Activated naive CD4-positive, alpha-beta T cell treated with anti-CD3 and anti-CD28 coated beads for 36 hours (primary cell): ENCODE measurements around the gene B3GNT2. TPM values are rescaled to one million over a fixed set of nuclear protein-coding genes. Genes with fewer than 3 reads are reported as not detected.
A peak's percentile ranks its signal among the peaks of the same experiment; 100 is the strongest.
"Not testable (repeated sequence)": the region's sequence is repeated elsewhere in the genome, so short reads cannot be mapped to it uniquely, and the experiment has no call there.

Experiments
- CTCF ChIA-PET: fragments of 350-600 bp; sonication (Branson Sonifier 250); formaldehyde crosslinking; loops from one replicate; lab custom pipeline; 2021; ENCODE audit warnings: antibody characterized with exemption; lab: Charles Lee
- DNase-seq: peaks from one replicate; pipeline ENCODE4 v3.0.0-alpha.2; 2020
- H3K27ac Mint-ChIP-seq: one replicate; pipeline ENCODE4 v1.8.0; 2021; ENCODE audit warnings: mild to moderate bottlenecking, mixed read lengths
- H3K27me3 Mint-ChIP-seq: one replicate; pipeline ENCODE4 v1.8.0; 2021; ENCODE audit warnings: low read depth, mixed read lengths
- H3K36me3 Mint-ChIP-seq: one replicate; pipeline ENCODE4 v1.8.0; 2021; ENCODE audit warnings: low read depth, mixed read lengths
- H3K4me1 Mint-ChIP-seq: one replicate; pipeline ENCODE4 v1.8.0; 2021; ENCODE audit warnings: low read depth, mixed read lengths
- H3K4me3 Mint-ChIP-seq: one replicate; pipeline ENCODE4 v1.8.0; 2021; ENCODE audit warnings: mild to moderate bottlenecking, moderate library complexity, mixed read lengths
- H3K9me3 Mint-ChIP-seq: one replicate; pipeline ENCODE4 v1.8.0; 2021; ENCODE audit warnings: mixed read lengths
- intact Hi-C: fragments of 100-400 bp; cut with micrococcal nuclease; formaldehyde crosslinking; loops from one replicate; pipeline ENCODE4 v1.15.1; 2023
- total RNA-seq, 2 experiments: library from RNA; stranded (reverse); gene quantifications; one replicate each; pipeline ENCODE4 v1.2.3, GENCODE V29; 2021

The B3GNT2 gene
- total RNA-seq, 2 experiments from 2014 or later: 31.2 to 33.0 TPM

DNA sequence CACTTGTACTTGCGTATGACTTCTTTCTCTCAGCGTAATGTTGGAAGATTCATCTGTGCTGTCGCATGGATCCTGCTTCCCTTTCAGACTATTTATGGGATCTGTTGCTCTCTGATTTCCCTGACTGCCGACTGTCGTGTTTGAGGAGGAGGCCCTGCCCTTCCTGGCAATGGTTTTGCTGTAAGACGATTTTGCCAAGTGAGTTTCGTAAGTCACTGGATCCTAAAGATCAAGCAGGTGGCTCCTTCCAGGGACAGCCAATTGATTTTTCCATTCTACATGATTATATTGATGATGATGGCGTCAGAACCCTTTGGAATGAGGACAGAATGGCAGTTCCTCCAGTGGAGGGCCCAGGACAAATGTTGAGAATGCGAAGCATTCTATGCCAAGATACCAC is 8.7 kb upstream of the B3GNT2 start:
- H3K4me3 Mint-ChIP-seq: no peak overlapping the region
- intact Hi-C loops: no loop called here
- no peaks in the 10 kb centered on the region for H3K9me3 Mint-ChIP-seq
- no peaks in the 10 kb centered on the region for H3K27me3 Mint-ChIP-seq
- no peaks in the 10 kb centered on the region for H3K36me3 Mint-ChIP-seq
- CTCF ChIA-PET: no interaction called here
- no peak overlapping the region for H3K27ac Mint-ChIP-seq
- H3K4me1 Mint-ChIP-seq: no peaks in the 10 kb centered on the region
- no peak for DNase-seq

DNA sequence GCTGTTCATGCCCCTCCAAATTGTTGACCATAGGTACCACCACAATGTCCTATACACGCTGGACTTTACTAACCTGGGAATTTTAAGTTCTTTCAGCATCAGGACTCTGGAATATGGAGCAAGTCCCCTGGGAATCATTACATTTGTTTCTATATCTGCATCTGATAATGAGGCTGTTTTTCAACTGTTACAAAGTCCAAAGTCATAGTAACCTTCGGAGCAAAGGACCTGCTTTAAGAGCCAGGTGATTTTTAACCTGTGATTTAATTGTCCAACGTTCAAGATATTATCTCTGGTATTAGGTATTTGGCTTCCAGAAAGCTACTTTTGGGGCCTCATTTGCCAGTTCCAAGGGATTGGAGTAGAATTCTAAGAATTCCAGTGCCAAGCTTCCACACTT is 7.5 kb upstream of the B3GNT2 start:
- Mint-ChIP-seq H3K4me3 (no peak overlapping the region), H3K4me1 (no peaks in the 10 kb centered on the region), H3K36me3 (no peaks in the 10 kb centered on the region), H3K27ac (no peak overlapping the region), H3K9me3 (no peaks in the 10 kb centered on the region), H3K27me3 (no peaks in the 10 kb centered on the region)
- CTCF ChIA-PET: interaction anchor here (0.5 kb wide), 1 partner anchor 127 kb away, joined by 7 read pairs; no protein-coding TSS in a partner anchor
- DNase-seq: no peak
- intact Hi-C loops: no loop called here

DNA sequence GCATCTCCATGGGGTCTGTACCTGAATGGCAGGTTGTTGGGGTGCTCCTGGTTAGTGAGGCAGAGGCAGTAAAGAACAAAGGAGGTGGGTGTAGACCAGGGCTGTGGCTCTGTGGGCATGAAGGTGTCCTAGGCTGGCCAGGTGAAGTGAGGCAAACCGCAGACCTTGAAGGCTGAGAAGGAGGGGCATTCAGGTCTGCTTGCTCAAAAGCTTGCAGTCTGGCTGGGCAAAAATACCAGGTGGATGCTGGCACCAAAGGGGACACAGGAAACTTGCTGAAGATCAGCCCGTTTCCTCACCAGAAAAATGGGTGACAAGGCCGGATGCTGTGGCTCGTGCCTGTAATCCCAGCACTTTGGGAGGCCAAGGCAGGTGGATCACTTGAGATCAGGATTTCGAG is 6.7 kb upstream of the B3GNT2 start:
- Mint-ChIP-seq H3K4me3 (no peak overlapping the region), H3K27ac (no peak overlapping the region), H3K4me1 (no peaks in the 10 kb centered on the region), H3K9me3 (no peaks in the 10 kb centered on the region), H3K27me3 (no peaks in the 10 kb centered on the region), H3K36me3 (no peaks in the 10 kb centered on the region)
- CTCF ChIA-PET: interaction anchor here (0.5 kb wide), 1 partner anchor 127 kb away, joined by 7 read pairs; no protein-coding TSS in a partner anchor
- DNase-seq: no peak
- intact Hi-C loops: no loop called here

DNA sequence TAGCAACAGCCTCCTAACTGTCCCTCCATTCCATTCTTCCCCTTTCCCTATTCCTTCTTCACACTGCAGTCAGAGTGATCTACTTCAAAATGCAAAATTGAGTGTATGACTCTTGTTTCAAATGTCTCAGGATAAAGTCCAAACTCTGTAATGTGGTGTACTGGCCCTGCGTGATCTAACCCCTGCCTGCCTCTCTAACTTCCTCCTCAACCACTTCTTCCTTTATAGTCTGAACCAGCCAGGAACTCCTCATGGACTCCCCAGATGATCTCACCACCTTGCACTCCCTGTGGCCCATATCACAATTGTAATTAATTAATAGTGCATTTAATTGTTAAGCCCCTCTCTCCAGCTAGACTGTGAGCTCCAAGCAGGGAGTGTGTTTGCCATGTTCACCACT is 3.1 kb upstream of the B3GNT2 start:
- H3K27me3 Mint-ChIP-seq: peaks cover 2% of the 10 kb centered on the region
- H3K4me3 Mint-ChIP-seq: no peak overlapping the region
- no peak for DNase-seq
- intact Hi-C loops: loop anchor here (10.0 kb wide), 2 partner anchors 498 to 1952 kb away; partner anchors contain the start of gene PELI1
- no peaks in the 10 kb centered on the region for H3K4me1 Mint-ChIP-seq
- H3K36me3 Mint-ChIP-seq: no peaks in the 10 kb centered on the region
- CTCF ChIA-PET: interaction anchor here (1.0 kb wide), 1 partner anchor 8 kb away, joined by 4 read pairs; no protein-coding TSS in a partner anchor
- no peak overlapping the region for H3K27ac Mint-ChIP-seq
- H3K9me3 Mint-ChIP-seq: no peaks in the 10 kb centered on the region

DNA sequence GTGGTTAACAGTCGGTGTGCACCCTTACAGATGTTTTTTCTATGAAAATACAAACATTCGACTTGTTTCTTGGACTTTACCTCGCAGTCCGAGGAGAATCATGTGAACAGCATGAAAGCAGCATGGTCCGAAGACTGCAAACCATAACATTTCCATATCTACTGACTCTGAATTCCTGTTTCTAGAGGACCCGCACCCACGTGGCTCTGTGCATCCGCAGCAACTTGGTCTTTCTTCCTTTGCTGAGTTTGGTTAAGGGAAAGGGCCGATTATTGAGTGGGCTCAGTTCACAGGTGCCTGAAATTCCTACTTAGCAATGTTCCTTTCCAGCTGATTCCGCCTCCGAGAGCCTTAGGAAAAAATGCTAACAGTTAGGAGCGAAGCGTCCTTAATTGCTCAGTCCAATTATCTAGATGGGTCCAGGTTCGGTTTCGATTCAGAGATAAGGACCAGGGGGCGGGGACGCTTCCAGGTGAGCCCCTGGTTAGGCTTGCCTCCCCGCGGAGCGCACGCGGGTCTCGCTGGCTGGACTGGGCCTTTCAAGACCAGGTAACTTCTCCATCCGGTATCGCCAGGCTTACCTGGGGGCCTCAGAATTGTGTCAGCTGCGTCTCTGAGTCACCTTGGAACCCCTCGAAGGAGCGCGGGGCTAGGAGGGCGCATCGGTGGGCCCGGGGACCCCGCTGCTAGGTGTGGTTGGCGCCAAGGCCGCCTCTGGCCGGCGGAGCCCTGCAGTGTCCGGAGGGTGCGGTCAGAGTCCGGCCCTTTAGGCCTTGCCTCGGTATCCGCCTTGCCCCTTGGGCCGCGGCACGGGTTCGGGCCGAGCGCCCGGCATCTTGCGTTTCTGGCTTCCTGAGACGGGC is 1.1 kb upstream of the B3GNT2 start:
- DNase-seq: no peak
- H3K27me3 Mint-ChIP-seq: peaks cover 2% of the 10 kb centered on the region
- peaks cover 15% of the 10 kb centered on the region for H3K4me1 Mint-ChIP-seq
- H3K27ac Mint-ChIP-seq: no peak overlapping the region
- no peaks in the 10 kb centered on the region for H3K9me3 Mint-ChIP-seq
- CTCF ChIA-PET: interaction anchor here (0.6 to 1.3 kb wide), 3 partner anchors 156 to 219 kb away, joined by 3 to 5 read pairs (median 5); no protein-coding TSS in a partner anchor
- peaks cover 9% of the 10 kb centered on the region for H3K36me3 Mint-ChIP-seq
- peak overlapping the region; percentile 69 for H3K4me3 Mint-ChIP-seq
- intact Hi-C loops: loop anchor here (5.0 to 10.0 kb wide), 3 partner anchors 500 to 1950 kb away; partner anchors contain the start of gene PELI1

DNA sequence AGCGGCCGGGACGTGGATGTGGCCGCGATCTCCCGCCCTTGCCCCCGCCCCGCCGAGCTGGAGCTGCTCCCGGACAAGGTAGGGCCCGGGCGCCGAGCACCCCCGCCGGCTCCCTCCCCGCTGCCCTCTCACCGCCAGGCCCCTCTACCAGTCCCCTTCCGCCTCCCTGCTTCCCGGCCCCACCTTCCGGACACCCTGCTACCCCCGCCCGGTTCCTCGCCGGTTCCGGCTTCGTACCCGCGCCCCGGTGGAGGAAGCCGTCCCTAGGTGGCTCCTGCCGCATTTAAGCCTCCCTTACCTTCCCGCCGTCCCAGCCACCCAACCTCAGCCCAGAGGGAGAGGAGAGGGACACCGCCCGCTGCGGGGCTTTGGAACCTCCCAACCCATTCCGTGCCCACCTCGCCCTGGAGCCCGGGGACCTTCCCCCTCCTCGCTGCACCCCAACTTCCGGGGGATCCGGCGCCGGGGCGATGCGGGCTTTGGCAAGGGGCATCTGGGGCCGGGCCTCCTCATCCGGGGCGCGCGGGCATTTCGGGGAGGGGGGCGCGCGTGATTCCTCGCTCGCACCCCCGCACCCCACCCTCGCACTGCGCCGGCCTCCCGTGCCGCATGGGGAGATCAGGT is 475 bp downstream of the B3GNT2 start:
- H3K27ac Mint-ChIP-seq: peak overlapping the region; percentile 91
- no peaks in the 10 kb centered on the region for H3K9me3 Mint-ChIP-seq
- H3K4me1 Mint-ChIP-seq: peaks cover 29% of the 10 kb centered on the region
- H3K4me3 Mint-ChIP-seq: peak overlapping the region; percentile 88
- CTCF ChIA-PET: interaction anchor here (1.3 kb wide), 1 partner anchor 217 kb away, joined by 5 read pairs; no protein-coding TSS in a partner anchor
- H3K27me3 Mint-ChIP-seq: peaks cover 2% of the 10 kb centered on the region
- intact Hi-C loops: loop anchor here (1.0 to 10.0 kb wide), 8 partner anchors 308 to 1948 kb away; partner anchors contain the start of genes CCT4, EHBP1, PELI1 and REL
- DNase-seq: peak; percentile 65
- H3K36me3 Mint-ChIP-seq: peaks cover 9% of the 10 kb centered on the region

DNA sequence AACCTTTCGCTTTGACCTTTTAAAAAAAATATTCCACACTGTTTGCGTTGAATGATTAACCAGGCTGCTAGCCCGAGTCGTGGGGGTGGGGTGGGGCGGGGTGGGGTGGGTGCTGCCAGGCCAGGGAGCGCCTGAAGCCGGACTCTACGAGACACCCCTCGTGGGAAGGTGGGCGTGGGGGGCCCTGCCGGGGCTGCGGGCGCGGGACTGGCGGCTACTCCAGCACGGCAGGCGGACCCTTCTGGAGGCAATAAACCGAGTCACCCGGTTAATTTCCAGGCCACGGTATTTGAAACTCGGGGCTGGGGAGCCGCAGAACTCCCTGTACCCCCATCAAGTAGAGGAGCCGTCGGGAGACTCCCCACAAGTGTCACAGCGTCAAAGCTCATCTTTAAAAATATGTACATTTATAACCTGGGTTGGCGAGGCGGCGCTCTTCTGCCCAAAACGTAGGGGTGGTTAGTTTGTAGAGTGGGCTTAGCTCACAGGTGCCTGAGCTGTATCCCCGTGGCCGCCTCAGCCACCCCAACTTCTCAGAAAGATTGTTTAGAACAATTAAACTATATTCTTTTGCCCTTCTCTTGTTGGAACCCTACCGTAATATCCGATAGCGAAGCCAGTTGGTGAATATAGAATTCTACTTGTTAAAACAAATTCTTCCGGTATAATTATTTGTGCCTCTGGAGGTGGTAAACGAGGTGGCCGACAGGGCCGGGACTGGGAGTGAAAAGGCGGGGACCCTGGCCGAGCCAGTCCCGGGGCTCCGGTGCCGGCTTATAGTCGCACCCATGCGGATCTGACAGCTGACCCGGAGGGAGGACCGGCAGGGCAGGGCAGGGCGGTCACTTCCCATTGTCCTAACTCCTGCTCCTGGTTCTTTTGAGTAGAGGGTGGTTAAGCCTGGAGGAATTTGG is 1.4 kb downstream of the B3GNT2 start:
- CTCF ChIA-PET: interaction anchor here (1.2 kb wide), 1 partner anchor 106 kb away, joined by 4 read pairs; no protein-coding TSS in a partner anchor
- Mint-ChIP-seq H3K9me3 (no peaks in the 10 kb centered on the region), H3K4me1 (peaks cover 38% of the 10 kb centered on the region), H3K27ac (peak overlapping the region; percentile 97), H3K4me3 (peak overlapping the region; percentile 88), H3K36me3 (peaks cover 16% of the 10 kb centered on the region), H3K27me3 (peaks cover 2% of the 10 kb centered on the region)
- peak; percentile 66 for DNase-seq
- intact Hi-C loops: loop anchor here (2.0 to 10.0 kb wide), 5 partner anchors 502 to 1948 kb away; partner anchors contain the start of genes PELI1 and REL

DNA sequence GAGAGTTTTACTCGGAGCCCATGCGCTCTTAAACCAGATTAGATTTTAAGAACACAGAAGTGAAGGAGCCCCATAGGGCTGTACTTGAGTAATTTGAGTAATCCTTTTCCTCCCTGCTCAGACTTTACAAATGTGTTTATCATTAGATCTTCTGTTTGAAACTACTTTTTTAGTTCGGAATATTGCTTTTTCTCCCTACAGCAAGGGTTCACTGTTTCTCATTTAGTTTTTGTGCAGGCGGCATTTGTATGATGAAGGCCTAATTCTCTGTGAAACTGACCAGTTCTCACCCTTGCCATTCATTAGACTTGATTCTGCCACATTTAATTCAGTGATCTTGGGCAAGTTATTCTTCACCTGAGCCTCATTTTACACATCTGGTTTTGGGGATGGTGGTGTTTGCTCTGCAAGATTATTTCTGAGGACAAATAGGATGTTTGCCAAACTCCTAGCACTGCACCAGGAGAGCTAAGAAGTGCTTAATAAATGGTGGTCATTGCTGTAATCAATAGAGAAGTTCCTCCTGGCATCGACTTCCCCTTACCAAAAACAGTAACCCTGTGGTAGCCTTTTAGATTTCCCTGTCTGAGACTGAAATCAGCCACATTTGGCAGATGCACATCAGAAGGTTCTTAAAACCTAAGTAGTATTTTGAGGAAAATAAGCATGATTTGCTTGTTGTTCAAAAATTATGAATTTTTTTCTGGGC is 2.2 kb downstream of the B3GNT2 start:
- CTCF ChIA-PET: interaction anchor here (1.2 to 1.3 kb wide), 2 partner anchors 105 to 211 kb away, joined by 4 to 6 read pairs; no protein-coding TSS in a partner anchor
- H3K36me3 Mint-ChIP-seq: peaks cover 17% of the 10 kb centered on the region
- H3K27me3 Mint-ChIP-seq: peaks cover 2% of the 10 kb centered on the region
- peak overlapping the region; percentile 88 for H3K4me3 Mint-ChIP-seq
- DNase-seq: no peak
- intact Hi-C loops: loop anchor here (2.0 to 10.0 kb wide), 7 partner anchors 215 to 1947 kb away; partner anchors contain the start of genes PELI1 and REL
- no peaks in the 10 kb centered on the region for H3K9me3 Mint-ChIP-seq
- H3K27ac Mint-ChIP-seq: peak overlapping the region; percentile 97
- peaks cover 46% of the 10 kb centered on the region for H3K4me1 Mint-ChIP-seq

DNA sequence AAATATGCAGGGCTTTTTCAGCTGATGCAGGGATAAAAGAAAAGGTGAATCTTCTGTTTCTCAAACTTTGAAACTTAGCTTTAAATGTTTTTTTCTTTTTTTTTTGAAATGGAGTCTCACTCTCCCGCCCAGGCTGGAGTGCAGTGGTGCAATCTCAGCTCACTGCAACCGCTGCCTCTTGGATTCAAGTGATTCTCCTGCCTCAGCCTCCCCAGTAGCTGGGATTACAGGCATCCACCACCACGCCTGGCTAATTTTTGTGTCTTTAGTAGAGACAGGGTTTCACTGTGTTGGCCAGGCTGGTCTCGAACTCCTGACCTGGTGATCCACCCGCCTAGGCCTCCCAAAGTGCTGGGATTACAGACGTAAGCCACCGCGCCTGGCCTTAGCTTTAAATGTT is 2.9 kb downstream of the B3GNT2 start:
- Mint-ChIP-seq H3K36me3 (peaks cover 17% of the 10 kb centered on the region), H3K4me1 (peaks cover 54% of the 10 kb centered on the region)

DNA sequence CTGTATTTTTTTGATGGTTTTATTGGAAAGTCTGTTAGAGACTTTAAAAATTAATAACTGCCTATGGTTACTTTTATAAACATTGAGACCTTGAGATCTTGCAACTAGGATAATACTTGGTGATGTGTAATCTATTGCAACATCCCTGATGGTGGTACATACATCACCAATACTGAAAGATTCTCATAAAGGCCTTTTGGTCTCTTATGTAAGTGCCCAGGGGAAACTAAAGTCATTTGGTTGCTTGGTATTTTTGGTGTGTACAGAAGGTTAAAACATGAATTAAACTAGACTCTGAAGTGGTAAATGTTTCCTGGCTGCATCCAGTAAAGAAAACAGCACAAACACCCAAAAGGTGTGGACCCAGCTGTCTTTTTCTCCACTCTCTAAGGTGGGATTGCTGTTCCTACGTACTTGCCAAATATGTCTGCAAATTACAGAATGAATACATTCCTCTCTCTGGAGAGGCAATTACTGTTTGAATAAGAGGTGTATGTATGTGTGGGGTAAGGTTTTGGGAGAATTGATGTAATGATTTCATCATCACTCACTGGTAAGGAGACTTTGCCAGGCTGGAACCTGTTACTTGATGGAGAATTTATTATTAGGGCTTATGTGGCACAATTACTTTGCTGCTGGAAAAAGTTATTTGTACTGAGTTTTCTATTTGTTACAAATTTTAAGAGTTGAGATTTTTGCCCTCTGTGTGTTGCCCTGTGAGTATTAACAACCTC is 3.6 kb downstream of the B3GNT2 start:
- H3K36me3 Mint-ChIP-seq: peaks cover 17% of the 10 kb centered on the region
- H3K27me3 Mint-ChIP-seq: no peaks in the 10 kb centered on the region
- no peaks in the 10 kb centered on the region for H3K9me3 Mint-ChIP-seq
- DNase-seq: no peak
- H3K4me3 Mint-ChIP-seq: peak overlapping the region; percentile 88
- intact Hi-C loops: loop anchor here (1.0 to 10.0 kb wide), 15 partner anchors 19 to 1945 kb away; partner anchors contain the start of genes COMMD1, EHBP1, FAM161A and MDH1
- H3K27ac Mint-ChIP-seq: peak overlapping the region; percentile 97
- CTCF ChIA-PET: interaction anchor here (0.7 to 1.8 kb wide), 4 partner anchors 11 to 305 kb away, joined by 3 to 9 read pairs (median 6); no protein-coding TSS in a partner anchor
- H3K4me1 Mint-ChIP-seq: peaks cover 55% of the 10 kb centered on the region

More for the DNA sequence above, 2.9 kb downstream of the B3GNT2 start:
- Mint-ChIP-seq H3K27ac (peak overlapping the region; percentile 97), H3K4me3 (peak overlapping the region; percentile 88)
- CTCF ChIA-PET: interaction anchor here (0.7 to 1.3 kb wide), 2 partner anchors 210 to 305 kb away, joined by 6 to 7 read pairs; no protein-coding TSS in a partner anchor
- not testable (repeated sequence) for DNase-seq, H3K27me3 Mint-ChIP-seq, H3K9me3 Mint-ChIP-seq
- intact Hi-C loops: loop anchor here (1.0 to 10.0 kb wide), 9 partner anchors 214 to 1946 kb away; partner anchors contain the start of genes COMMD1, FAM161A and PELI1
